ENCODE data around the gene OXNAD1. TPM values are rescaled to one million over a fixed set of nuclear protein-coding genes. Genes with fewer than 3 reads are reported as not detected.

Gene OXNAD1
- 7.9 and 11.3 TPM in 2 replicates for total RNA-seq

GRCh38 chr3:16264708-16265454, at the start of gene OXNAD1, which contains the start of gene DPH3:
TSS of gene OXNAD1 (plus strand) at chr3:16265212. CDS start at chr3:16270953, 5,741 bp downstream.
TSS of gene DPH3 (minus strand) at chr3:16264943. CDS start at chr3:16264876, 67 bp downstream.

Other genes starting within 250 kb of the OXNAD1 start
- 4.0 and 27.1 TPM in 2 replicates for gene GALNT15, start 90.5 kb upstream of the OXNAD1 start, total RNA-seq
- gene DPH3, start 269 bp upstream of the OXNAD1 start, total RNA-seq: 19.4 and 29.1 TPM in 2 replicates
- gene RFTN1, start 248.5 kb downstream of the OXNAD1 start, total RNA-seq: 31.6 and 54.7 TPM in 2 replicates

Measured in regular cardiac myocyte (primary cell).